Spinal cord (tissue), 10 donors: Measurements from ENCODE around the gene PPP1CC. TPM values are rescaled to one million over a fixed set of nuclear protein-coding genes. Genes with fewer than 3 reads are reported as not detected.

Experiments
- DNase-seq, 6 donors: peaks; one replicate each; pipeline versions ENCODE4 v3.0.0 to v3.0.0-alpha.2; 2013 to 2015; ENCODE audit warnings: low spot score in 6 of 6, low read depth in 4 of 6
- H3K27ac ChIP-seq: one replicate; pipeline ENCODE4 v1.5.1; 2013; ENCODE audit warnings: low read depth, low read length, control low read depth
- H3K27me3 ChIP-seq: one replicate; pipeline ENCODE4 v1.6.1; 2013; ENCODE audit warnings: low read length; ENCODE audit not compliant: control insufficient read depth, insufficient read depth
- H3K36me3 ChIP-seq: one replicate; pipeline ENCODE4 v1.6.1; 2013; ENCODE audit warnings: low read length; ENCODE audit not compliant: control insufficient read depth, insufficient read depth
- H3K4me1 ChIP-seq: one replicate; pipeline ENCODE4 v1.6.1; 2013; ENCODE audit warnings: low read length; ENCODE audit not compliant: control insufficient read depth, insufficient read depth
- H3K4me3 ChIP-seq: one replicate; pipeline ENCODE4 v1.5.1; 2013; ENCODE audit warnings: low read depth, low read length, control low read depth
- H3K9me3 ChIP-seq: one replicate; pipeline ENCODE4 v1.6.1; 2013; ENCODE audit warnings: low read length; ENCODE audit not compliant: control insufficient read depth, insufficient read depth
- WGBS: methylation state at CpG from one replicate; pipeline ENCODE4 v1.1.5; 2013; ENCODE audit warnings: missing lambda C conversion rate; ENCODE audit not compliant: insufficient coverage; 5-methylcytosine and 5-hydroxymethylcytosine counted together
- polyA plus RNA-seq, 2 donors: library from polyadenylated mRNA; unstranded; fragments of 120-200 nt; gene quantifications; one replicate each; pipeline ENCODE4 v1.2.1, GENCODE V29; 2013; ENCODE audit not compliant: insufficient read length in 2 of 2
- total RNA-seq, 2 donors: library from RNA; depleted of rRNA in 1 of 2; stranded (reverse); fragments of 120-200 nt in 1 of 2; fragments of >200 nt in 1 of 2; gene quantifications; one replicate each; pipeline versions ENCODE4 v1.2.3 to v1.2.4, GENCODE V29; 2013 to 2014
- donor health status: healthy.

The PPP1CC gene
- total and polyA plus RNA-seq, 4 donors = 108 to 152 (median 134) TPM

GRCh38 chr12:110697236-110697635 is 45.5 kb downstream of the PPP1CC start:
- Histone ChIP-seq H3K27ac (no peak overlapping the region), H3K36me3 (no peaks in the 10 kb centered on the region), H3K4me3 (no peak overlapping the region), H3K4me1 (peaks cover 11% of the 10 kb centered on the region), H3K27me3 (no peaks in the 10 kb centered on the region), H3K9me3 (no peaks in the 10 kb centered on the region)
- WGBS = 96% methylated on average over 2 of the region's 2 CpGs
- DNase-seq = no peak

- Histone ChIP-seq H3K4me3 (no peak overlapping the region), H3K4me1 (peaks cover 11% of the 10 kb centered on the region), H3K36me3 (no peaks in the 10 kb centered on the region), H3K27ac (no peak overlapping the region), H3K27me3 (no peaks in the 10 kb centered on the region), H3K9me3 (no peaks in the 10 kb centered on the region)
- no peak for DNase-seq
- WGBS = 100% methylated on average over 1 of the region's 3 CpGs
Measured at GRCh38 chr12:110696283-110696682, 46.4 kb downstream of the PPP1CC start.

GRCh38 chr12:110694330-110694901 is 48.3 kb downstream of the PPP1CC start:
- no peak overlapping the region for H3K4me3 ChIP-seq
- no peaks in the 10 kb centered on the region for H3K9me3 ChIP-seq
- no peaks in the 10 kb centered on the region for H3K27me3 ChIP-seq
- H3K36me3 ChIP-seq = no peaks in the 10 kb centered on the region
- DNase-seq = peak in 1 of 6 donors; percentile 9
- peaks cover 17% of the 10 kb centered on the region for H3K4me1 ChIP-seq
- no peak overlapping the region for H3K27ac ChIP-seq
- WGBS = 71% methylated on average over 12 of the region's 12 CpGs

- H3K27ac ChIP-seq = no peak overlapping the region
- H3K36me3 ChIP-seq = no peaks in the 10 kb centered on the region
- no peak overlapping the region for H3K4me3 ChIP-seq
- 59% methylated on average over 4 of the region's 7 CpGs for WGBS
- no peak for DNase-seq
- no peaks in the 10 kb centered on the region for H3K9me3 ChIP-seq
- no peaks in the 10 kb centered on the region for H3K27me3 ChIP-seq
- H3K4me1 ChIP-seq = peaks cover 16% of the 10 kb centered on the region
Measured at GRCh38 chr12:110693731-110694130, 49.0 kb downstream of the PPP1CC start.

GRCh38 chr12:110690127-110690430 is 52.6 kb downstream of the PPP1CC start:
- no peak for DNase-seq
- WGBS = 93% methylated on average over 2 of the region's 4 CpGs
- H3K36me3 ChIP-seq = peaks cover 4% of the 10 kb centered on the region
- H3K27ac ChIP-seq = no peak overlapping the region
- H3K4me1 ChIP-seq = peaks cover 18% of the 10 kb centered on the region
- H3K9me3 ChIP-seq = no peaks in the 10 kb centered on the region
- peaks cover 2% of the 10 kb centered on the region for H3K27me3 ChIP-seq
- H3K4me3 ChIP-seq = no peak overlapping the region

- peaks cover 18% of the 10 kb centered on the region for H3K4me1 ChIP-seq
- peak overlapping the region; percentile 70 for H3K27ac ChIP-seq
- 6% methylated on average over 34 of the region's 38 CpGs for whole genome bisulfite sequencing
- peaks cover 4% of the 10 kb centered on the region for H3K36me3 ChIP-seq
- peak overlapping the region; percentile 61 for H3K4me3 ChIP-seq
- H3K9me3 ChIP-seq = no peaks in the 10 kb centered on the region
- DNase-seq = peak in 2 of 6 donors; percentile 39 to 74
- peaks cover 2% of the 10 kb centered on the region for H3K27me3 ChIP-seq
Measured at GRCh38 chr12:110689281-110690126, 53.2 kb downstream of the PPP1CC start.

- Histone ChIP-seq H3K36me3 (peaks cover 4% of the 10 kb centered on the region), H3K9me3 (no peaks in the 10 kb centered on the region), H3K27ac (peak within 1 kb of the TSS; percentile 70), H3K4me3 (peak within 1 kb of the TSS; percentile 61), H3K4me1 (peaks cover 18% of the 10 kb centered on the region), H3K27me3 (peaks cover 2% of the 10 kb centered on the region)
- DNase-seq = no peak
- 5% methylated on average over 41 of the region's 64 CpGs for WGBS
Measured at GRCh38 chr12:110688446-110689280, 54.0 kb downstream of the PPP1CC start, which contains the start of gene HVCN1. TSS of gene HVCN1 (minus strand) at chr12:110689115. CDS start at chr12:110683245, 5,870 bp downstream.

GRCh38 chr12:110687396-110688169 is 55.1 kb downstream of the PPP1CC start:
- H3K4me3 ChIP-seq = no peak overlapping the region
- 93% methylated on average over 12 of the region's 15 CpGs for WGBS
- peaks cover 18% of the 10 kb centered on the region for H3K4me1 ChIP-seq
- no peaks in the 10 kb centered on the region for H3K9me3 ChIP-seq
- DNase-seq = no peak
- H3K36me3 ChIP-seq = peaks cover 4% of the 10 kb centered on the region
- no peak overlapping the region for H3K27ac ChIP-seq
- peaks cover 2% of the 10 kb centered on the region for H3K27me3 ChIP-seq

- peaks cover 18% of the 10 kb centered on the region for H3K4me1 ChIP-seq
- H3K27me3 ChIP-seq = peaks cover 2% of the 10 kb centered on the region
- H3K4me3 ChIP-seq = no peak overlapping the region
- peaks cover 4% of the 10 kb centered on the region for H3K36me3 ChIP-seq
- no peak for DNase-seq
- 100% methylated on average over 1 of the region's 3 CpGs for WGBS
- H3K9me3 ChIP-seq = no peaks in the 10 kb centered on the region
- no peak overlapping the region for H3K27ac ChIP-seq
Measured at GRCh38 chr12:110686294-110686903, 56.3 kb downstream of the PPP1CC start.
